Measurements from ENCODE around the gene CCL20. TPM values are rescaled to one million over a fixed set of nuclear protein-coding genes. Genes with fewer than 3 reads are reported as not detected.

CCL20 gene
- total and polyA plus RNA-seq, 2 of the 13 experiments (the other 11 are each of a cell fraction or from before 2014, with no cell fraction given) = 223 to 903 TPM

DNA sequence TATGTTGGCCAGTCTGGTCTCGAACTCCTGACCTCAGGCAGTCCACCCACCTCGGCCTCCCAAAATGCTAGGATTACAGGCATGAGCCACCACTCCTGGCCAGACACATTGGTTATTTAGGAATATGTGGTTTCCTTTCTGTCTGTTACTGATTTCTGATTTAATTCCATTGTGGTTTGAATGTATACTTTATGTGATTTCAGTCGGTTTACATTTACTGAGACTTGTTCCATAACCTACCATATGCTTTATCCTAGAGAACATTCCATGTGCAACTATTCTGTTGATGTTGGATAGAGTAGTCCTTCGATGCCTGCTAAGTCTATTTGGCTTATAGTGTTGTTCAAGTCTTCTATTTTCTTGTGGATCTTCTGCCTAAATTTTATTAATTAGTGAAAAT, 1.6 kb upstream of the CCL20 start:
- H3K9ac ChIP-seq (ENCODE audit: insufficient read depth, low read depth, low read length) = no peak overlapping the region
- TF ChIP-seq ZNF530 (CRISPR knock-in tag; IDR thresholded peaks at IDR 0.05; ENCODE audit: low read depth) (no peak), ZNF121 (CRISPR knock-in tag; IDR thresholded peaks at IDR 0.05) (0 out of 2 replicates have a peak, but pooled peaks have one; percentile 14)
- FAIRE-seq (no peak), ATAC-seq (no peak), DNase-seq (ENCODE audit: low spot score) (no peak)
- WGBS (ENCODE audit: low lambda C conversion rate) = 96% methylated on average over 4 of the region's 4 CpGs
- H3K4me2 ChIP-seq (ENCODE audit: low read depth, low read length) = no peak overlapping the region
- intact Hi-C loops (cut with micrococcal nuclease; ENCODE audit: unreplicated experiment) = loop anchor here (2.0 to 5.0 kb wide), 3 partner anchors 13 to 340 kb away; partner anchors contain the start of gene AGFG1
- H2AFZ ChIP-seq (ENCODE audit: low read length) = no peak overlapping the region
- peaks cover 37% of the 10 kb centered on the region for H3K4me1 ChIP-seq (ENCODE audit: insufficient read depth, low read length)
- no peak overlapping the region for H3K4me3 ChIP-seq (replicated peaks in 1 of 3; ENCODE audit: insufficient read depth in 1 of 3, low read depth in 2 of 3, low read length in 3 of 3)
- BruUV-seq (replicated peaks) = no TSS peak
- peaks cover 2 to 6% of the 10 kb centered on the region in 2 experiments; a peak in 4 of 5 replicates for H3K36me3 ChIP-seq (replicated peaks in 1 of 2; ENCODE audit: control insufficient read depth in 1 of 2, insufficient read depth in 2 of 2, low read length in 2 of 2)
- ChIA-PET CTCF (ENCODE audit: low intra/inter-chr PET ratio, low total read pairs) (no interaction called here), POLR2A (no interaction called here)
- H3K79me2 ChIP-seq (ENCODE audit: insufficient read depth, low read length) = peaks cover 27% of the 10 kb centered on the region
- H4K20me1 ChIP-seq (ENCODE audit: insufficient read depth, low read length) = no peaks in the 10 kb centered on the region
- in situ Hi-C loops (cut with HindIII; ENCODE audit: extremely low pct_ligation_motif_present, low pct_unique_long_range_greater_than_20kb) = no loop called here
- H3K9me3 ChIP-seq (ENCODE audit: low read length) = no peaks in the 10 kb centered on the region
- no peak overlapping the region for H3K27ac ChIP-seq (ENCODE audit: extremely low read length, insufficient read depth, low read length)
- no peaks in the 10 kb centered on the region; a peak in 1 of 5 replicates for H3K27me3 ChIP-seq (ENCODE audit: control insufficient read depth in 1 of 2, insufficient read depth in 2 of 2, low read length in 2 of 2)

DNA sequence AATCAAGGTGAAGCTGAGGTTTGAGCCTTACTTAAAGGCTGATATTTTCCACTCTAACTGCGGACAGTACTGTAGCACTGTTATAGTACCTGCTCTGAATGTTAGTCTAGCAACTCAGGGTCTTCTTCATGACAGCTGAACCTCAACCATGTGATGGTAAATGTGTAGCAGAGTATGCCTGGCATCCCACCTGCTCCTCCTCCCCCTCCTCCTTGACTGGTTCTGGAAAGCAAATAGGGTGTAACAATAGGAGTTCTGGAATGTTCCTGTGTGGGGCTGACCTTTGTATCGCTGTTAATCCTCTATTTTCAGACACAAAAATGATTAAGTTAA, 447 bp upstream of the CCL20 start:
- CTCF ChIA-PET (ENCODE audit: low intra/inter-chr PET ratio, low total read pairs) = interaction anchor here (2.2 to 2.4 kb wide), 2 partner anchors 49 to 71 kb away, joined by 9 to 10 read pairs; no protein-coding TSS in a partner anchor
- H4K20me1 ChIP-seq (ENCODE audit: insufficient read depth, low read length) = no peaks in the 10 kb centered on the region
- H3K9me3 ChIP-seq (ENCODE audit: low read length) = no peaks in the 10 kb centered on the region
- H3K79me2 ChIP-seq (ENCODE audit: insufficient read depth, low read length) = peaks cover 27% of the 10 kb centered on the region
- POLR2A ChIA-PET = interaction anchor here (0.9 to 2.4 kb wide), 20 partner anchors 8 to 474 kb away, joined by 3 to 29 read pairs (median 6); no protein-coding TSS in a partner anchor
- ATAC-seq (peak; percentile 79), DNase-seq (ENCODE audit: low spot score) (no peak), FAIRE-seq (peak; percentile 71)
- WGBS (ENCODE audit: low lambda C conversion rate) = 10% methylated on average over 2 of the region's 2 CpGs
- peak overlapping the region; percentile 94 for H3K27ac ChIP-seq (ENCODE audit: extremely low read length, insufficient read depth, low read length)
- in situ Hi-C loops (cut with HindIII; ENCODE audit: extremely low pct_ligation_motif_present, low pct_unique_long_range_greater_than_20kb) (no loop called here), intact Hi-C loops (cut with micrococcal nuclease; ENCODE audit: unreplicated experiment) (loop anchor here (1.0 to 5.0 kb wide), 5 partner anchors 14 to 341 kb away; partner anchors contain the start of gene AGFG1)
- no peaks in the 10 kb centered on the region; a peak in 1 of 5 replicates for H3K27me3 ChIP-seq (ENCODE audit: control insufficient read depth in 1 of 2, insufficient read depth in 2 of 2, low read length in 2 of 2)
- no peak overlapping the region for H2AFZ ChIP-seq (ENCODE audit: low read length)
- H3K9ac ChIP-seq (ENCODE audit: insufficient read depth, low read depth, low read length) = peak overlapping the region; percentile 92
- H3K36me3 ChIP-seq (replicated peaks in 1 of 2; ENCODE audit: control insufficient read depth in 1 of 2, insufficient read depth in 2 of 2, low read length in 2 of 2) = peaks cover 2 to 8% of the 10 kb centered on the region in 2 experiments; a peak in 4 of 5 replicates
- H3K4me2 ChIP-seq (ENCODE audit: low read depth, low read length) = peak overlapping the region; percentile 77
- H3K4me3 ChIP-seq (replicated peaks in 1 of 3; ENCODE audit: insufficient read depth in 1 of 3, low read depth in 2 of 3, low read length in 3 of 3) = peak overlapping the region in 2 of 3 experiments; percentile 9 to 34; a peak in 2 of 6 replicates
- BruUV-seq (replicated peaks) = no TSS peak
- H3K4me1 ChIP-seq (ENCODE audit: insufficient read depth, low read length) = peaks cover 49% of the 10 kb centered on the region
- TF ChIP-seq ZNF367 (CRISPR knock-in tag; IDR thresholded peaks at IDR 0.05; ENCODE audit: borderline replicate concordance) (no peak), GABPA (IDR thresholded peaks at IDR 0.05; ENCODE audit: low read depth, low read length) (no peak), GABPA (CRISPR knock-in tag; IDR thresholded peaks at IDR 0.05; ENCODE audit: low read depth) (no peak), MXD4 (CRISPR knock-in tag; IDR thresholded peaks at IDR 0.05) (0 out of 2 replicates have a peak, but pooled peaks have one; percentile 46), ZZZ3 (CRISPR knock-in tag; IDR thresholded peaks at IDR 0.05; ENCODE audit: borderline replicate concordance) (no peak), TEAD3 (CRISPR knock-in tag; optimal IDR thresholded peaks at IDR 0.05; ENCODE audit: borderline replicate concordance) (peak; percentile 98), GATAD1 (CRISPR knock-in tag; IDR thresholded peaks at IDR 0.05) (peak; percentile 70; the same call in 1 of the 2 replicates), PITX1 (CRISPR knock-in tag; IDR thresholded peaks at IDR 0.05) (peak; percentile 98), NR2F1 (CRISPR knock-in tag; IDR thresholded peaks at IDR 0.05) (no peak; a peak in 1 of 4 replicates), ZNF343 (CRISPR knock-in tag; IDR thresholded peaks at IDR 0.05) (no peak), KDM2A (CRISPR knock-in tag; IDR thresholded peaks at IDR 0.05; ENCODE audit: borderline replicate concordance, low read depth) (0 out of 2 replicates have a peak, but pooled peaks have one; percentile 1), ZNF788 (CRISPR knock-in tag; IDR thresholded peaks at IDR 0.05; ENCODE audit: borderline replicate concordance) (no peak), TCF7L2 (IDR thresholded peaks at IDR 0.05; ENCODE audit: low read depth, low read length) (no peak)
- TF ChIP-seq, protein P1, sequence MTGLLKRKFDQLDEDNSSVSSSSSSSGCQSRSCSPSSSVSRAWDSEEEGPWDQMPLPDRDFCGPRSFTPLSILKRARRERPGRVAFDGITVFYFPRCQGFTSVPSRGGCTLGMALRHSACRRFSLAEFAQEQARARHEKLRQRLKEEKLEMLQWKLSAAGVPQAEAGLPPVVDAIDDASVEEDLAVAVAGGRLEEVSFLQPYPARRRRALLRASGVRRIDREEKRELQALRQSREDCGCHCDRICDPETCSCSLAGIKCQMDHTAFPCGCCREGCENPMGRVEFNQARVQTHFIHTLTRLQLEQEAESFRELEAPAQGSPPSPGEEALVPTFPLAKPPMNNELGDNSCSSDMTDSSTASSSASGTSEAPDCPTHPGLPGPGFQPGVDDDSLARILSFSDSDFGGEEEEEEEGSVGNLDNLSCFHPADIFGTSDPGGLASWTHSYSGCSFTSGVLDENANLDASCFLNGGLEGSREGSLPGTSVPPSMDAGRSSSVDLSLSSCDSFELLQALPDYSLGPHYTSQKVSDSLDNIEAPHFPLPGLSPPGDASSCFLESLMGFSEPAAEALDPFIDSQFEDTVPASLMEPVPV (CRISPR knock-in tag; IDR thresholded peaks at IDR 0.05) = no peak
- TF ChIP-seq, protein P2, sequence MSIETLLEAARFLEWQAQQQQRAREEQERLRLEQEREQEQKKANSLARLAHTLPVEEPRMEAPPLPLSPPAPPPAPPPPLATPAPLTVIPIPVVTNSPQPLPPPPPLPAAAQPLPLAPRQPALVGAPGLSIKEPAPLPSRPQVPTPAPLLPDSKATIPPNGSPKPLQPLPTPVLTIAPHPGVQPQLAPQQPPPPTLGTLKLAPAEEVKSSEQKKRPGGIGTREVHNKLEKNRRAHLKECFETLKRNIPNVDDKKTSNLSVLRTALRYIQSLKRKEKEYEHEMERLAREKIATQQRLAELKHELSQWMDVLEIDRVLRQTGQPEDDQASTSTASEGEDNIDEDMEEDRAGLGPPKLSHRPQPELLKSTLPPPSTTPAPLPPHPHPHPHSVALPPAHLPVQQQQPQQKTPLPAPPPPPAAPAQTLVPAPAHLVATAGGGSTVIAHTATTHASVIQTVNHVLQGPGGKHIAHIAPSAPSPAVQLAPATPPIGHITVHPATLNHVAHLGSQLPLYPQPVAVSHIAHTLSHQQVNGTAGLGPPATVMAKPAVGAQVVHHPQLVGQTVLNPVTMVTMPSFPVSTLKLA (IDR thresholded peaks at IDR 0.05) = no peak
